CD1c-positive myeloid dendritic cell (primary cell): ENCODE data around the gene EID2B.

Source experiments
- DNase-seq: peaks from one replicate; pipeline ENCODE4 v3.0.0-alpha.2; 2016; ENCODE audit errors: extremely low spot score

EID2B gene

GRCh38 chr19:39499932-39500331 is 32.7 kb downstream of the EID2B start:
- no peak for DNase-seq

- DNase-seq = no peak
These were observed 33.6 kb downstream of the EID2B start, which contains the start of gene DLL3 for GRCh38 chr19:39498798-39499642. Gene DLL3, plus strand, starts transcription at chr19:39498947. Its CDS starts 28 bp downstream, at chr19:39498975.

GRCh38 chr19:39497996-39498797 is 34.5 kb downstream of the EID2B start:
- DNase-seq = peak; percentile 28

GRCh38 chr19:39497701-39497995 is 35.0 kb downstream of the EID2B start:
- no peak for DNase-seq

GRCh38 chr19:39496063-39496462 is 36.6 kb downstream of the EID2B start:
- DNase-seq = no peak

- DNase-seq = no peak
These were observed 38.0 kb downstream of the EID2B start for GRCh38 chr19:39494661-39495060.

- no peak for DNase-seq
These were observed 39.9 kb downstream of the EID2B start for GRCh38 chr19:39492788-39493187.

- DNase-seq = no peak
These were observed 40.4 kb downstream of the EID2B start for GRCh38 chr19:39492225-39492624.

- no peak for DNase-seq
These were observed 42.9 kb downstream of the EID2B start for GRCh38 chr19:39489756-39490155.

- no peak for DNase-seq
These were observed 49.5 kb downstream of the EID2B start for GRCh38 chr19:39483141-39483540.

- no peak for DNase-seq
These were observed 51.0 kb downstream of the EID2B start for GRCh38 chr19:39481676-39482075.

- peak; percentile 9 for DNase-seq
These were observed 51.5 kb downstream of the EID2B start for GRCh38 chr19:39481229-39481545.
